H9 (cell line): Measurements from ENCODE around the gene TFR2. TPM values are rescaled to one million over a fixed set of nuclear protein-coding genes. Genes with fewer than 3 reads are reported as not detected.

Experiments used
- DNase-seq: peaks from one replicate; pipeline ENCODE4 v3.0.0-alpha.2; 2017
- H2AFZ ChIP-seq: one replicate; pipeline ENCODE4 v1.6.1; 2013; ENCODE audit warnings: mild to moderate bottlenecking, low read length, control low read depth, moderate library complexity
- H2AK5ac ChIP-seq: 2 replicates; pipeline ENCODE4 v1.6.1; 2013; ENCODE audit warnings: low read length, control low read depth, mixed read lengths; ENCODE audit not compliant: insufficient read length
- H2BK120ac ChIP-seq: one replicate; pipeline ENCODE4 v1.6.1; 2013; ENCODE audit warnings: low read depth, mild to moderate bottlenecking, low read length, control low read depth, inconsistent platforms; ENCODE audit not compliant: poor library complexity, severe bottlenecking
- H2BK12ac ChIP-seq: 2 replicates; pipeline ENCODE4 v1.6.1; 2013; ENCODE audit warnings: low read length, control low read depth, mixed read lengths, low read depth; ENCODE audit not compliant: insufficient read length
- H2BK15ac ChIP-seq: 2 replicates; pipeline ENCODE4 v1.6.1; 2013; ENCODE audit warnings: low read depth, low read length, control low read depth
- H2BK20ac ChIP-seq: one replicate; pipeline ENCODE4 v1.6.1; 2013; ENCODE audit warnings: low read depth, mild to moderate bottlenecking, low read length, control low read depth, inconsistent platforms; ENCODE audit not compliant: poor library complexity, severe bottlenecking
- H2BK5ac ChIP-seq: 2 replicates; pipeline ENCODE4 v1.6.1; 2013; ENCODE audit warnings: low read length, control low read depth, mixed read lengths; ENCODE audit not compliant: insufficient read length
- H3K14ac ChIP-seq: 2 replicates; pipeline ENCODE4 v1.6.1; 2013; ENCODE audit warnings: low read length, control low read depth; ENCODE audit not compliant: insufficient read depth
- H3K18ac ChIP-seq: 2 replicates; pipeline ENCODE4 v1.6.1; 2013; ENCODE audit warnings: low read depth, mild to moderate bottlenecking, mixed read lengths, low read length, control low read depth; ENCODE audit not compliant: insufficient read length
- H3K23ac ChIP-seq: 2 replicates; pipeline ENCODE4 v1.6.1; 2013; ENCODE audit warnings: low read length, control low read depth, mixed read lengths, low read depth; ENCODE audit not compliant: insufficient read length
- H3K23me2 ChIP-seq: 2 replicates; pipeline ENCODE4 v1.6.1; 2013; ENCODE audit warnings: low read depth, mild to moderate bottlenecking, mixed read lengths, low read length, control low read depth; ENCODE audit not compliant: insufficient read length, poor library complexity, severe bottlenecking
- H3K27ac ChIP-seq: 2 replicates; pipeline ENCODE4 v1.5.1; 2013; ENCODE audit warnings: low read length, control low read depth, mixed read lengths, low read depth; ENCODE audit not compliant: insufficient read length
- H3K27me3 ChIP-seq: 2 replicates; pipeline ENCODE4 v1.6.1; 2013; ENCODE audit warnings: low read length, control low read depth, inconsistent platforms; ENCODE audit not compliant: insufficient read depth
- H3K4ac ChIP-seq: 2 replicates; pipeline ENCODE4 v1.6.1; 2013; ENCODE audit warnings: low read depth, mild to moderate bottlenecking, control low read depth, inconsistent platforms, low read length, moderate library complexity
- H3K4me1 ChIP-seq: 2 replicates; pipeline ENCODE4 v1.6.1; 2013; ENCODE audit warnings: low read length, control low read depth, inconsistent platforms; ENCODE audit not compliant: insufficient read depth
- H3K4me2 ChIP-seq: 2 replicates; pipeline ENCODE4 v1.6.1; 2013; ENCODE audit warnings: low read length, control low read depth, mixed read lengths; ENCODE audit not compliant: insufficient read length, insufficient read depth
- H3K56ac ChIP-seq: 2 replicates; pipeline ENCODE4 v1.6.1; 2013; ENCODE audit warnings: low read depth, mild to moderate bottlenecking, mixed read lengths, low read length, control low read depth; ENCODE audit not compliant: insufficient read length
- H3K79me1 ChIP-seq: 2 replicates; pipeline ENCODE4 v1.6.1; 2013; ENCODE audit warnings: low read depth, mild to moderate bottlenecking, moderate library complexity, low read length, control low read depth, inconsistent platforms; ENCODE audit not compliant: insufficient read depth, poor library complexity, severe bottlenecking
- H3K79me2 ChIP-seq: 2 replicates; pipeline ENCODE4 v1.6.1; 2013; ENCODE audit warnings: low read length, control low read depth, inconsistent platforms; ENCODE audit not compliant: insufficient read depth
- H3K9ac ChIP-seq: 2 replicates; pipeline ENCODE4 v1.6.1; 2013; ENCODE audit warnings: low read length, control low read depth, mixed read lengths; ENCODE audit not compliant: insufficient read length; ENCODE audit errors: extremely low read depth
- H3K9me3 ChIP-seq: one replicate; pipeline ENCODE4 v1.6.1; 2013; ENCODE audit warnings: low read depth, low read length, inconsistent platforms; ENCODE audit not compliant: control insufficient read depth
- H3T11ph ChIP-seq: one replicate; pipeline ENCODE4 v1.6.1; 2013; ENCODE audit warnings: mild to moderate bottlenecking, low read length, control low read depth, inconsistent platforms
- H4K20me1 ChIP-seq: one replicate; pipeline ENCODE4 v1.6.1; 2013; ENCODE audit not compliant: control insufficient read depth, insufficient read length, insufficient read depth
- H4K5ac ChIP-seq: 2 replicates; pipeline ENCODE4 v1.6.1; 2013; ENCODE audit warnings: low read depth, mild to moderate bottlenecking, mixed read lengths, low read length, control low read depth; ENCODE audit not compliant: insufficient read length
- H4K8ac ChIP-seq: replicated peaks from 2 replicates; pipeline ENCODE4 v1.6.1; 2013; ENCODE audit warnings: low read length, control low read depth, mixed read lengths, low read depth; ENCODE audit not compliant: insufficient read length
- H4K91ac ChIP-seq: 2 replicates; pipeline ENCODE4 v1.6.1; 2013; ENCODE audit warnings: low read depth, mild to moderate bottlenecking, moderate library complexity, mixed read lengths, low read length, control low read depth; ENCODE audit not compliant: insufficient read length
- H3K27ac Mint-ChIP-seq, 3 experiments: 2 replicates in 2 of 3; 3 replicates in 1 of 3; pipeline ENCODE4 v1.8.0; 2020 to 2021; ENCODE audit warnings: mixed read lengths in 3 of 3, mild to moderate bottlenecking in 1 of 3, moderate library complexity in 1 of 3
- H3K27me3 Mint-ChIP-seq: 2 replicates; pipeline ENCODE4 v1.8.0; 2021; ENCODE audit warnings: low read depth, mild to moderate bottlenecking, moderate library complexity, mixed read lengths
- H3K36me3 Mint-ChIP-seq, 3 experiments: 2 replicates in 2 of 3; 3 replicates in 1 of 3; pipeline ENCODE4 v1.8.0; 2020 to 2021; ENCODE audit warnings: low read depth in 3 of 3, mixed read lengths in 3 of 3; ENCODE audit not compliant: insufficient read depth in 1 of 3
- H3K4me1 Mint-ChIP-seq, 2 experiments: 2 replicates each; pipeline ENCODE4 v1.8.0; 2020; ENCODE audit warnings: mixed read lengths in 2 of 2
- H3K4me3 Mint-ChIP-seq, 2 experiments: 2 replicates in 1 of 2; 3 replicates in 1 of 2; pipeline ENCODE4 v1.8.0; 2020 to 2021; ENCODE audit warnings: mild to moderate bottlenecking in 2 of 2, mixed read lengths in 2 of 2, moderate library complexity in 1 of 2
- H3K9me3 Mint-ChIP-seq, 2 experiments: 2 replicates in 1 of 2; 3 replicates in 1 of 2; pipeline ENCODE4 v1.8.0; 2020; ENCODE audit warnings: mild to moderate bottlenecking in 2 of 2, mixed read lengths in 2 of 2, moderate library complexity in 1 of 2
- WGBS: extraction: QIAGEN DNeasy Blood & Tissue Kit; methylation state at CpG from one replicate; pipeline ENCODE4 v1.1.7; 2013; ENCODE audit warnings: missing lambda C conversion rate, low lambda C conversion rate, mixed read lengths; ENCODE audit not compliant: insufficient read length; ENCODE audit errors: extremely low coverage; 5-methylcytosine and 5-hydroxymethylcytosine counted together
- total RNA-seq: library from RNA; stranded (reverse); gene quantifications from 2 replicates; pipeline ENCODE4 v1.2.1, GENCODE V29; 2021
- TF ChIP-seq, protein P1 (sequence below): fragments of 200-600 bp; sonication (generic); conservative IDR thresholded peaks from 3 replicates; pipeline ENCODE4 v1.8.0; 2021; ENCODE audit warnings: antibody characterized with exemption, mild to moderate bottlenecking

The TFR2 gene
- total RNA-seq, 1 experiment from 2014 or later, result 2.3 TPM

- Histone ChIP-seq H3K27me3 (no peaks in the 10 kb centered on the region), H3K18ac (no peak overlapping the region), H2AFZ (no peak overlapping the region), H4K91ac (no peak overlapping the region), H3K56ac (no peak overlapping the region), H4K5ac (no peak overlapping the region), H3K9ac (no peak overlapping the region), H3K27ac (no peak overlapping the region), H4K8ac (no peak overlapping the region), H3T11ph (no peak overlapping the region), H2BK20ac (no peak overlapping the region), H3K79me2 (no peaks in the 10 kb centered on the region), H3K4me2 (no peak overlapping the region), H3K79me1 (no peaks in the 10 kb centered on the region), H4K20me1 (no peaks in the 10 kb centered on the region), H2BK12ac (no peak overlapping the region), H2BK15ac (no peak overlapping the region), H3K9me3 (no peaks in the 10 kb centered on the region), H3K4ac (no peak overlapping the region), H3K23ac (no peak overlapping the region), H3K14ac (no peak overlapping the region), H3K23me2 (no peaks in the 10 kb centered on the region), H2BK5ac (no peak overlapping the region), H2AK5ac (no peak overlapping the region), H2BK120ac (no peak overlapping the region), H3K4me1 (no peaks in the 10 kb centered on the region)
- no CpG with 5 or more reads among the region's 29 CpGs for WGBS
- peaks cover 26 to 77% (median 70%) of the 10 kb centered on the region in 3 experiments for H3K36me3 Mint-ChIP-seq
- no peaks in the 10 kb centered on the region for H3K9me3 Mint-ChIP-seq
- DNase-seq, result no peak
- TF ChIP-seq, protein P1, sequence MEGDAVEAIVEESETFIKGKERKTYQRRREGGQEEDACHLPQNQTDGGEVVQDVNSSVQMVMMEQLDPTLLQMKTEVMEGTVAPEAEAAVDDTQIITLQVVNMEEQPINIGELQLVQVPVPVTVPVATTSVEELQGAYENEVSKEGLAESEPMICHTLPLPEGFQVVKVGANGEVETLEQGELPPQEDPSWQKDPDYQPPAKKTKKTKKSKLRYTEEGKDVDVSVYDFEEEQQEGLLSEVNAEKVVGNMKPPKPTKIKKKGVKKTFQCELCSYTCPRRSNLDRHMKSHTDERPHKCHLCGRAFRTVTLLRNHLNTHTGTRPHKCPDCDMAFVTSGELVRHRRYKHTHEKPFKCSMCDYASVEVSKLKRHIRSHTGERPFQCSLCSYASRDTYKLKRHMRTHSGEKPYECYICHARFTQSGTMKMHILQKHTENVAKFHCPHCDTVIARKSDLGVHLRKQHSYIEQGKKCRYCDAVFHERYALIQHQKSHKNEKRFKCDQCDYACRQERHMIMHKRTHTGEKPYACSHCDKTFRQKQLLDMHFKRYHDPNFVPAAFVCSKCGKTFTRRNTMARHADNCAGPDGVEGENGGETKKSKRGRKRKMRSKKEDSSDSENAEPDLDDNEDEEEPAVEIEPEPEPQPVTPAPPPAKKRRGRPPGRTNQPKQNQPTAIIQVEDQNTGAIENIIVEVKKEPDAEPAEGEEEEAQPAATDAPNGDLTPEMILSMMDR, result no peak
- H3K4me3 Mint-ChIP-seq, result no peak overlapping the region
- H3K27ac Mint-ChIP-seq, result peak overlapping the region in 1 of 3 experiments; percentile 61; a peak in 1 of 7 replicates
- peaks cover 3% of the 10 kb centered on the region for H3K27me3 Mint-ChIP-seq
- H3K4me1 Mint-ChIP-seq, result peaks cover 2 to 14% of the 10 kb centered on the region in 2 experiments; a peak in 3 of 4 replicates
Observed at GRCh38 chr7:100681491-100682227, 40.3 kb upstream of the TFR2 start.
